B cell (primary cell): ENCODE results near the gene SFRP4.

Source experiments
- EZH2 ChIP-seq: IDR thresholded peaks from 2 replicates; pipeline ENCODE4 v1.6.1; 2012; ENCODE audit warnings: borderline replicate concordance, low read depth, mild to moderate bottlenecking, moderate library complexity, low read length; ENCODE audit not compliant: insufficient read depth, poor library complexity, severe bottlenecking
- TF ChIP-seq, protein P1 (sequence below): fragments of 200-600 bp; IDR thresholded peaks from one replicate; pipeline ENCODE4 v1.8.0; 2022; ENCODE audit warnings: antibody characterized with exemption, mild to moderate bottlenecking

DNA sequence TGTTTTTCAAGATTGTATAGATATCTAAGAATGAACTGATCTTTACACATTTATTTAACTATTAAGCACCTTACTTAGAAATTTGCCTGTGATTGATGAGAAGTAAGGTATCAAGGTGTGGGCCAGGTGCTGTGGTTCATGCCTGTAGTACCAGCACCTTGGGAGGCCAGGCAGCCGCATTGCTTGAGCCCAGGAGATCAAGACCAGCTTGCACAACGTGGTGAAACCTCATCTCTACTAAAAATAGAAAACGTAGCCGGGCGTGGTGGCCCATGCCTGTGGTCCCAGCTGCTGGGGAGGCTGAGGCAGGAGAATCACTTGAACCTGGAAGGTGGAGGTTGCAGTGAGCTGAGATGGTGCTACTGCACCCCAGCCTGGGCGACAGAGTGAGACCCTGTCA, 34.5 kb downstream of the SFRP4 start:
- TF ChIP-seq, protein P1, sequence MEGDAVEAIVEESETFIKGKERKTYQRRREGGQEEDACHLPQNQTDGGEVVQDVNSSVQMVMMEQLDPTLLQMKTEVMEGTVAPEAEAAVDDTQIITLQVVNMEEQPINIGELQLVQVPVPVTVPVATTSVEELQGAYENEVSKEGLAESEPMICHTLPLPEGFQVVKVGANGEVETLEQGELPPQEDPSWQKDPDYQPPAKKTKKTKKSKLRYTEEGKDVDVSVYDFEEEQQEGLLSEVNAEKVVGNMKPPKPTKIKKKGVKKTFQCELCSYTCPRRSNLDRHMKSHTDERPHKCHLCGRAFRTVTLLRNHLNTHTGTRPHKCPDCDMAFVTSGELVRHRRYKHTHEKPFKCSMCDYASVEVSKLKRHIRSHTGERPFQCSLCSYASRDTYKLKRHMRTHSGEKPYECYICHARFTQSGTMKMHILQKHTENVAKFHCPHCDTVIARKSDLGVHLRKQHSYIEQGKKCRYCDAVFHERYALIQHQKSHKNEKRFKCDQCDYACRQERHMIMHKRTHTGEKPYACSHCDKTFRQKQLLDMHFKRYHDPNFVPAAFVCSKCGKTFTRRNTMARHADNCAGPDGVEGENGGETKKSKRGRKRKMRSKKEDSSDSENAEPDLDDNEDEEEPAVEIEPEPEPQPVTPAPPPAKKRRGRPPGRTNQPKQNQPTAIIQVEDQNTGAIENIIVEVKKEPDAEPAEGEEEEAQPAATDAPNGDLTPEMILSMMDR: no peak
- no peak for TF ChIP-seq EZH2
